Measurements from ENCODE around the gene COBL.

COBL gene

GRCh38 chr7:51250512-51250911, 66.1 kb downstream of the COBL start:
- DNase-seq = no peak

- DNase-seq = no peak
Observed at GRCh38 chr7:51249991-51250390, 66.6 kb downstream of the COBL start.

GRCh38 chr7:51249187-51249945, 67.2 kb downstream of the COBL start:
- DNase-seq = no peak

- no peak for DNase-seq
Observed at GRCh38 chr7:51246258-51247245, 70.1 kb downstream of the COBL start.

GRCh38 chr7:51244885-51245284, 71.7 kb downstream of the COBL start:
- peak; percentile 5 for DNase-seq

- no peak for DNase-seq
Observed at GRCh38 chr7:51244053-51244452, 72.6 kb downstream of the COBL start.

GRCh38 chr7:51243631-51244030, 73.0 kb downstream of the COBL start:
- no peak for DNase-seq

- no peak for DNase-seq
Observed at GRCh38 chr7:51242881-51243518, 73.6 kb downstream of the COBL start.

- DNase-seq = no peak
Observed at GRCh38 chr7:51242007-51242691, 74.5 kb downstream of the COBL start.

- no peak for DNase-seq
Observed at GRCh38 chr7:51240868-51241267, 75.7 kb downstream of the COBL start.

- no peak for DNase-seq
Observed at GRCh38 chr7:51239691-51240090, 76.9 kb downstream of the COBL start.

- DNase-seq = no peak
Observed at GRCh38 chr7:51238981-51239495, 77.6 kb downstream of the COBL start.

- DNase-seq = no peak
Observed at GRCh38 chr7:51237446-51238133, 79.0 kb downstream of the COBL start.

GRCh38 chr7:51236470-51237132, 80.0 kb downstream of the COBL start:
- DNase-seq = no peak

GRCh38 chr7:51235593-51236313, 80.9 kb downstream of the COBL start:
- DNase-seq = no peak

- no peak for DNase-seq
Observed at GRCh38 chr7:51234609-51235308, 81.8 kb downstream of the COBL start.

- DNase-seq = no peak
Observed at GRCh38 chr7:51234139-51234538, 82.5 kb downstream of the COBL start.

- no peak for DNase-seq
Observed at GRCh38 chr7:51233374-51233773, 83.2 kb downstream of the COBL start.

GRCh38 chr7:51230723-51231122, 85.9 kb downstream of the COBL start:
- DNase-seq = no peak

GRCh38 chr7:51230324-51230625, 86.3 kb downstream of the COBL start:
- no peak for DNase-seq
